HCT116 (cell line): Measurements from ENCODE around the gene GALE. TPM values are rescaled to one million over a fixed set of nuclear protein-coding genes. Genes with fewer than 3 reads are reported as not detected.
A peak's percentile ranks its signal among the peaks of the same experiment; 100 is the strongest.

ENCODE experiments used
- ATAC-seq: fragments of 200-7000 bp; cut with Tn5 transposase; 2 replicates; pipeline ENCODE4 v1.9.1; 2020; ENCODE audit warnings: mild to moderate bottlenecking, moderate library complexity
- BruUV-seq: library from RNA; stranded (reverse); fragments of 400-500 nt; replicated peaks from 2 replicates; lab custom pipeline; 2021; lab: Mats Ljungman, UMichigan
- CTCF ChIA-PET: fragments of 300-600 bp; sonication (Branson Sonifier 250); formaldehyde crosslinking; loops from one replicate; lab custom pipeline; 2021; ENCODE audit warnings: antibody characterized with exemption; lab: Charles Lee
- POLR2A ChIA-PET: fragments of 300-600, 350-600 bp; sonication (Branson Sonifier 250); formaldehyde crosslinking; loops from one replicate; lab custom pipeline; 2021; ENCODE audit warnings: antibody characterized with exemption; lab: Charles Lee
- RAD21 ChIA-PET, 2 experiments: fragments of 300-600 bp; sonication (Branson Sonifier 250); formaldehyde crosslinking; loops; one replicate each; lab custom pipeline; 2023; ENCODE audit warnings: low total read pairs in 2 of 2; ENCODE audit not compliant: uncharacterized antibody in 2 of 2, unreplicated experiment in 2 of 2, low non-redundant PET in 1 of 2; lab: Charles Lee
- DNase-seq: peaks from one replicate; pipeline ENCODE4 v3.0.0-alpha.2; 2010; ENCODE audit warnings: low read depth, low spot score
- H2AFZ ChIP-seq: fragments of 200-600 bp; shearing (Covaris generic), sonication (generic); 2 replicates; pipeline ENCODE4 v1.6.1; 2017; ENCODE audit warnings: low read depth, mixed run types, mixed read lengths, antibody characterized with exemption, low read length; ENCODE audit not compliant: poor library complexity, severe bottlenecking
- H3K27ac ChIP-seq: 2 replicates; pipeline ENCODE4 v1.5.1; 2012; ENCODE audit warnings: low read depth, low read length
- H3K27me3 ChIP-seq: fragments of 200-600 bp; sonication (generic); 2 replicates; pipeline ENCODE4 v1.6.1; 2016; ENCODE audit warnings: mixed run types, low read length, mixed read lengths; ENCODE audit not compliant: insufficient read depth
- H3K36me3 ChIP-seq, 2 experiments: fragments of 200-500 bp in 1 of 2; fragments of 200-600 bp in 1 of 2; sonication (Bioruptor generic) in 1 of 2; sonication (generic) in 1 of 2; 2 replicates each; pipeline versions ENCODE4 v1.5.1 to v1.6.1; 2014 to 2016; ENCODE audit warnings: low read length in 2 of 2, inconsistent platforms in 1 of 2, mixed read lengths in 1 of 2, mixed run types in 1 of 2; ENCODE audit not compliant: insufficient read depth in 2 of 2, control insufficient read depth in 1 of 2
- H3K4me1 ChIP-seq, 2 experiments: fragments of 200-600 bp in 1 of 2; sonication (generic) in 1 of 2; 2 replicates each; pipeline versions ENCODE4 v1.5.1 to v1.6.1; 2012 to 2017; ENCODE audit warnings: low read length in 2 of 2, inconsistent platforms in 1 of 2, mild to moderate bottlenecking in 1 of 2, mixed read lengths in 1 of 2, mixed run types in 1 of 2, moderate library complexity in 1 of 2; ENCODE audit not compliant: insufficient read depth in 2 of 2, control insufficient read depth in 1 of 2
- H3K4me2 ChIP-seq: fragments of 200-600 bp; sonication (generic); 2 replicates; pipeline ENCODE4 v1.6.1; 2017; ENCODE audit warnings: mixed run types, low read length, mixed read lengths
- H3K4me3 ChIP-seq, 2 experiments: fragments of 200-600 bp in 1 of 2; sonication (generic) in 1 of 2; replicated peaks in 1 of 2; 2 replicates each; pipeline ENCODE4 v1.5.1; 2011 to 2016; ENCODE audit warnings: low read length in 2 of 2, control low read depth in 1 of 2, low read depth in 1 of 2, mild to moderate bottlenecking in 1 of 2, mixed read lengths in 1 of 2, mixed run types in 1 of 2
- H3K79me2 ChIP-seq: fragments of 200-600 bp; sonication (generic); 2 replicates; pipeline ENCODE4 v1.6.1; 2017; ENCODE audit warnings: mild to moderate bottlenecking, mixed run types, low read length, moderate library complexity, mixed read lengths; ENCODE audit not compliant: insufficient read depth
- H3K9ac ChIP-seq: fragments of 200-600 bp; sonication (generic); 2 replicates; pipeline ENCODE4 v1.6.1; 2016; ENCODE audit warnings: low read length, mixed read lengths
- H3K9me2 ChIP-seq: fragments of 200-600 bp; sonication (generic), shearing (Covaris generic); 2 replicates; pipeline ENCODE4 v1.6.1; 2017; ENCODE audit warnings: mixed run types, mild to moderate bottlenecking, moderate library complexity; ENCODE audit not compliant: insufficient read depth
- H3K9me3 ChIP-seq, 2 experiments: fragments of 200-500 bp in 1 of 2; fragments of 200-600 bp in 1 of 2; sonication (Bioruptor generic) in 1 of 2; sonication (generic) in 1 of 2; 2 replicates each; pipeline ENCODE4 v1.6.1; 2014 to 2017; ENCODE audit warnings: low read length in 2 of 2, mixed read lengths in 2 of 2, inconsistent platforms in 1 of 2, low read depth in 1 of 2, mild to moderate bottlenecking in 1 of 2, mixed run types in 1 of 2, moderate library complexity in 1 of 2; ENCODE audit not compliant: control insufficient read depth in 1 of 2, insufficient read depth in 1 of 2
- H4K20me1 ChIP-seq: fragments of 200-600 bp; sonication (generic), shearing (Covaris generic); 2 replicates; pipeline ENCODE4 v1.6.1; 2017; ENCODE audit warnings: mixed run types, mild to moderate bottlenecking, moderate library complexity; ENCODE audit not compliant: insufficient read depth
- POLR2A ChIP-seq: IDR thresholded peaks from 2 replicates; pipeline ENCODE4 v1.7.0; 2011; ENCODE audit warnings: borderline replicate concordance; ENCODE audit not compliant: insufficient read depth, insufficient read length; ENCODE audit errors: extremely low read depth
- RAD21 ChIP-seq: IDR thresholded peaks from 2 replicates; pipeline ENCODE4 v1.6.1; 2012; ENCODE audit warnings: low read depth, mild to moderate bottlenecking
- ZFX ChIP-seq: fragments of 450-650 bp; IDR thresholded peaks from 2 replicates; pipeline ENCODE4 v1.6.1; 2017
- ZNF274 ChIP-seq: fragments of 200-500 bp; sonication (Bioruptor generic); IDR thresholded peaks from 2 replicates; pipeline ENCODE4 v1.6.1; 2014; ENCODE audit warnings: mild to moderate bottlenecking, low read depth, low read length, inconsistent platforms
- intact Hi-C: fragments of 100-400 bp; cut with micrococcal nuclease; formaldehyde crosslinking; loops from 2 replicates; pipeline ENCODE4 v1.10.0; 2022
- total RNA-seq: library from RNA; stranded (reverse); gene quantifications from one replicate; pipeline ENCODE4 v1.2.1, GENCODE V29; 2021; ENCODE audit not compliant: unreplicated experiment
- TF ChIP-seq, protein P1 (sequence below): IDR thresholded peaks from 2 replicates; pipeline ENCODE4 v1.6.1; 2012
- TF ChIP-seq, protein P2 (sequence below), 3 experiments: fragments of 200-600 bp in 1 of 3; sonication (generic) in 1 of 3; IDR thresholded peaks in 2 of 3; conservative IDR thresholded peaks in 1 of 3; 2 replicates each; pipeline ENCODE4 v1.5.1; 2012 to 2017; ENCODE audit warnings: low read depth in 2 of 3, low read length in 2 of 3, antibody characterized with exemption in 1 of 3, borderline replicate concordance in 1 of 3, control low read depth in 1 of 3, mild to moderate bottlenecking in 1 of 3, mixed read lengths in 1 of 3, mixed run types in 1 of 3, moderate library complexity in 1 of 3; ENCODE audit not compliant: insufficient read depth in 1 of 3

The GALE gene
- total RNA-seq, 1 experiment from 2014 or later: 114 TPM

GRCh38 chr1:23772854-23773242, 27.7 kb downstream of the GALE start:
- TF ChIP-seq POLR2A: no peak
- TF ChIP-seq, protein P1, sequence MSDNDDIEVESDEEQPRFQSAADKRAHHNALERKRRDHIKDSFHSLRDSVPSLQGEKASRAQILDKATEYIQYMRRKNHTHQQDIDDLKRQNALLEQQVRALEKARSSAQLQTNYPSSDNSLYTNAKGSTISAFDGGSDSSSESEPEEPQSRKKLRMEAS: no peak
- TF ChIP-seq, all 23 proteins: peak for 0
- BruUV-seq: no TSS peak
- CTCF ChIA-PET: no interaction called here

DNA sequence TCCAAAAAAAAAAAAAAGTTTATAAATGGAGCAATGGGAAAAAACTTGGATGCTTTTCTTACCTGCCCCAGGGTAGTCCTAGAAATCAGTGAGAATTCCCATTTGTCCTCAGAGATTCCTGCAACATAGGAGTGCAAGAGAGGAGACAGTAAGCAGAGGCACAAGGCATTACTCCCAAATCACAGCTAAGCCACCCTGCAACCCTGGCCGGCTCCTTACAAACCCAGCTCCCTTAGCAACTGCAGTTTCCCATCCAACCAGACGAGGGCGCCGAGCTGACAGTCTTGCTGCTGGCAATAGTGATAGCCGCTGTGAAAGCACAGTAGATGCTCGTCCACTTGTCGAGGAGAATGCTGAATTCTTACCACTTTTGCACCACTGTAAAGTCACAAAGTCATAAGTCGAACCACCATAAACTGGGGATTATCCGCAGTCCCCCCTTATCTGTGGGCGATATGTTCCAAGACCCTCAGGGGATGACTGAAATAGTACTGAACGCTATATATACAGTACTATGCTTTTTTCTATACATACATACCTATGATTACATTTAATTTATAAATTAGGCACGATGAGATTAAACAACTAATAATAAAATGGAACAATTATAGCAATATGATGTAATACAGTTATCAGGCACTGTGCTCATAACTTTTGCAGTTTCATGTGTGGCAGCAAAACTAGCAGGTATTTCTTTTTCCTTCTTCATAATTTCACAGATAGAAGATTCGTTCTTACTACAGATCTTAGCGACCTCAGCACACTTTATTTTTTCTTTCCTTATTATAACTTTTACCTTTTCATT, 28.3 kb downstream of the GALE start:
- RAD21 ChIA-PET: interaction anchor here (0.7 to 1.6 kb wide), 5 partner anchors 27 to 159 kb away, joined by 3 to 10 read pairs (median 4); no protein-coding TSS in a partner anchor
- Histone ChIP-seq H3K9ac (no peak overlapping the region), H3K4me3 (no peak overlapping the region), H3K9me3 (no peaks in the 10 kb centered on the region), H3K79me2 (peaks cover 18% of the 10 kb centered on the region), H4K20me1 (no peaks in the 10 kb centered on the region), H3K4me2 (0 out of 2 replicates have a peak overlapping the region, but pooled peaks have one; percentile 17), H3K9me2 (no peaks in the 10 kb centered on the region), H3K36me3 (peaks cover 4 to 7% of the 10 kb centered on the region in 2 experiments; a peak in 2 of 4 replicates), H3K27me3 (no peaks in the 10 kb centered on the region), H3K4me1 (peaks cover 4 to 6% of the 10 kb centered on the region in 2 experiments; a peak in 2 of 4 replicates), H2AFZ (no peak overlapping the region), H3K27ac (no peak overlapping the region)
- no TSS peak for BruUV-seq
- CTCF ChIA-PET: interaction anchor here (0.6 to 3.4 kb wide), 18 partner anchors 10 to 427 kb away, joined by 3 to 62 read pairs (median 3); partner anchors contain the start of genes GALE and LYPLA2
- POLR2A ChIA-PET: interaction anchor here (0.9 kb wide), 1 partner anchor 53 kb away, joined by 3 read pairs; the partner anchor contains the start of gene HMGCL
- TF ChIP-seq ZFX (no peak), ZNF274 (no peak), RAD21 (peak; percentile 90)
- TF ChIP-seq, protein P2, sequence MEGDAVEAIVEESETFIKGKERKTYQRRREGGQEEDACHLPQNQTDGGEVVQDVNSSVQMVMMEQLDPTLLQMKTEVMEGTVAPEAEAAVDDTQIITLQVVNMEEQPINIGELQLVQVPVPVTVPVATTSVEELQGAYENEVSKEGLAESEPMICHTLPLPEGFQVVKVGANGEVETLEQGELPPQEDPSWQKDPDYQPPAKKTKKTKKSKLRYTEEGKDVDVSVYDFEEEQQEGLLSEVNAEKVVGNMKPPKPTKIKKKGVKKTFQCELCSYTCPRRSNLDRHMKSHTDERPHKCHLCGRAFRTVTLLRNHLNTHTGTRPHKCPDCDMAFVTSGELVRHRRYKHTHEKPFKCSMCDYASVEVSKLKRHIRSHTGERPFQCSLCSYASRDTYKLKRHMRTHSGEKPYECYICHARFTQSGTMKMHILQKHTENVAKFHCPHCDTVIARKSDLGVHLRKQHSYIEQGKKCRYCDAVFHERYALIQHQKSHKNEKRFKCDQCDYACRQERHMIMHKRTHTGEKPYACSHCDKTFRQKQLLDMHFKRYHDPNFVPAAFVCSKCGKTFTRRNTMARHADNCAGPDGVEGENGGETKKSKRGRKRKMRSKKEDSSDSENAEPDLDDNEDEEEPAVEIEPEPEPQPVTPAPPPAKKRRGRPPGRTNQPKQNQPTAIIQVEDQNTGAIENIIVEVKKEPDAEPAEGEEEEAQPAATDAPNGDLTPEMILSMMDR (IDR thresholded peaks at IDR 0.05 in 2 of 3, conservative IDR thresholded peaks at IDR 0.05 in 1 of 3; ENCODE audit: borderline replicate concordance in 1 of 3, insufficient read depth in 1 of 3, low read depth in 2 of 3, low read length in 2 of 3): peak; percentile 85 to 97 (median 93)
- intact Hi-C loops: loop anchor here (1.0 to 5.0 kb wide), 4 partner anchors 82 to 620 kb away; partner anchors contain the start of gene FUCA1
- ATAC-seq: peak; percentile 97
- DNase-seq: peak; percentile 64

More at GRCh38 chr1:23772854-23773242, 27.7 kb downstream of the GALE start:
- no peak overlapping the region for H3K9ac ChIP-seq
- H3K4me1 ChIP-seq: peaks cover 4 to 8% of the 10 kb centered on the region in 2 experiments; a peak in 2 of 4 replicates
- no peak for DNase-seq
- peaks cover 24% of the 10 kb centered on the region for H3K79me2 ChIP-seq
- H3K4me2 ChIP-seq: no peak overlapping the region
- no peak overlapping the region for H2AFZ ChIP-seq
- intact Hi-C loops: loop anchor here (1.0 to 5.0 kb wide), 4 partner anchors 81 to 619 kb away; partner anchors contain the start of gene FUCA1
- H3K4me3 ChIP-seq: no peak overlapping the region
- no peaks in the 10 kb centered on the region for H4K20me1 ChIP-seq
- H3K9me3 ChIP-seq: no peaks in the 10 kb centered on the region
- RAD21 ChIA-PET: no interaction called here
- no peak for ATAC-seq
- POLR2A ChIA-PET: no interaction called here
- H3K27me3 ChIP-seq: no peaks in the 10 kb centered on the region
- no peaks in the 10 kb centered on the region for H3K9me2 ChIP-seq
- peaks cover 4% of the 10 kb centered on the region in 2 experiments; a peak in 2 of 4 replicates for H3K36me3 ChIP-seq
- H3K27ac ChIP-seq: no peak overlapping the region
